Measurements from ENCODE around the gene PBOV1.

The PBOV1 gene

DNA sequence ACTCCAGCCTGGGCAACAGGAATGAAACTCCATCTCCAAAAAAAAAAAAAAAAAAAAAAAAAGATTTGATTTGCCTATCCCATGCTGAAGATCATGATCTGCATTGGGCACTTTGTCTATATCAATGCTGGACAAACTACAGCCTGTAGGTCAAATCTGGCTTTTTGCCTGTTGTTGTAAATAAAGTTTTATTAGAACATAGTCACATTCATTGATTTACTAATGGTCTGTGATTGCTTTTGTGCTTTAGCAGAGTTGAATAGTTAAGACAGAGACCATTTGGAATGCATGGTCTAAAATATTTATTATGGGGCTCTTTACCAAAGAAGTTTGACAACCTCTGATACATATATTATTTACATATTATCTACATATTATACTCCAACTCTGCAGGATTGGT, 14.0 kb downstream of the PBOV1 start:
- no peak for DNase-seq

DNA sequence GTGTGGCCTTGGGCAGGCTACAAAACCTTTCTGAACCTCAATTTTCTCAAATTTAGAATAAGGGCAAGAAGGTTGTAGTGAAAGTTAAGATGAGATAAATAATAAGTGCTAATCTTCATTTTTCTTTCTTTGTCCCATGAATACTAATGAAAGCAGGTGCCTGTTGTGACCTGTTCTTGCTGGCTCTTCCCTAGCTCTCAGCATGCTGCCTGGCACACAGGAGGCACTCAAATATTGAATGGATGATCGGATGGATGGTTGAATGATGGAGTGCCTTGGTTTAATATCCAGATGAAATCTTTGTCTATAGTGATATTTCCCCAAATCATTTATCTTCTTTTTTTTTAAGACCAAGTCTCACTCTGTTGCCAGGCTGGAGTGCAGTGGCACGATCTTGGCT, 15.0 kb downstream of the PBOV1 start:
- DNase-seq: no peak

DNA sequence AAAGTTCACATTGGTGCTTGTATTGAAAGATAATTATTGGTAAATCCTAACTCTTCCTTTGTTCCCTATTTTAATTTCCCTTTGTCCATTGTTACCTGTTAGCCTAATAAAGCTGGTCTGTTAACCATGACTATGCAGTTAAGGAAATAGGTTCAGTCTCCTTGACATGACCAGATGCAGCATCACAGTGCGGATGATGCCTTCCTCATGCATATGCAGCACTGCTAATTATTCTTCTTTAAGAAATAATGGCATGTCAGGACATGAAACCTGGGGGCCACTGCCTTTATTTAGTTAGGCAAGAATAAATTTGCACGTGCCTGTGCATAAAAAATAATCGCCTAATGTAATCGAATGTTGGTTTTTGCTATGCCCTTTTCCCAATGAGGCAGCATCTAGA, 16.5 kb downstream of the PBOV1 start:
- no peak for DNase-seq

DNA sequence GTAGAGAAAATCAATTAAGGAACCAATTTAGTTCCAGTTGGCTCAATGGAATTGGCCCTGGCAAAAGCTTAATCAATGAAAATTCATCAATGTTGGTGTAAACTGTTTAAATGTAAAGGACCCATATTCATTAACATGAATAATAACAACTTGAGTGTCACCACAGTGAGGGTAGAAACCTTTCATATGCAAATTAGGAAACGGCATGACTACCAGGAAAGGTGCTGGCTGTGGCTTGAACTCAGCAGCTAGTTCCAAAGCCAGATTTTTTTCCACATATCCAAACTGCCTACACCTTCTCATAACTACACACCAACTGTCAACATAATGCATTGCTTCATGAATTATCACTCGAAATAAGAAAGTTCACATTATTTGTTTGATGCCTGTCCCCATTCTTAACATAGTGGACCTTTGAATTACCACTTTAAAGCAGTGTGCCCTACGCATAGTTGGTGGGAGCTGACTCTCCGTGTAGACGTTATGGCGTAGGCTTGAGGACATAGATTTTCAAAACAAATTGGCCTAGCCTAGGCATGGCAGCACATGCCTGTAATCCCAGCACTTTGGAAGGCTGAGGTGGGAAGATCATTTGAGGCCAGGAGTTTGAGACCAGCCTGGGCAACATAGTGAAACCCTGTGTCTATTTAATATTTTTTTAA, 19.7 kb downstream of the PBOV1 start:
- DNase-seq: no peak

DNA sequence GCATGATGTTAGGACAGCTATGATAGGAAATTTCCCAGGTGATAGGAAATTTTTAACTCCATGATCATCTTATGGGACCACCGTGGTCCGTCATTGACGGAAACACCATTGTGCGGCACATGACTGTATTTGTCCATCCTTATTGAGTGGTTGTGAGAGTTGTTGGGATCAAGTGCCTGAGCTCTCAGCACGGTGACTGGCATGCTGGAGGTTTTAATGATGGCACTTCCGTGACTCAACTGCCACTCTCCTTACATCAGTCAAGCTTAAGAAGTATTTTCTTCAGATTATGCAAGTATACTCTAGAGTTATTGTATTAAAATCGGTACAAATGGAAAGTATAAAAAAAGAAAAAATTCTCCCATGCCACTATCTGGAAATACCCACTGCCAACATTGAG, 20.7 kb downstream of the PBOV1 start:
- DNase-seq: no peak

DNA sequence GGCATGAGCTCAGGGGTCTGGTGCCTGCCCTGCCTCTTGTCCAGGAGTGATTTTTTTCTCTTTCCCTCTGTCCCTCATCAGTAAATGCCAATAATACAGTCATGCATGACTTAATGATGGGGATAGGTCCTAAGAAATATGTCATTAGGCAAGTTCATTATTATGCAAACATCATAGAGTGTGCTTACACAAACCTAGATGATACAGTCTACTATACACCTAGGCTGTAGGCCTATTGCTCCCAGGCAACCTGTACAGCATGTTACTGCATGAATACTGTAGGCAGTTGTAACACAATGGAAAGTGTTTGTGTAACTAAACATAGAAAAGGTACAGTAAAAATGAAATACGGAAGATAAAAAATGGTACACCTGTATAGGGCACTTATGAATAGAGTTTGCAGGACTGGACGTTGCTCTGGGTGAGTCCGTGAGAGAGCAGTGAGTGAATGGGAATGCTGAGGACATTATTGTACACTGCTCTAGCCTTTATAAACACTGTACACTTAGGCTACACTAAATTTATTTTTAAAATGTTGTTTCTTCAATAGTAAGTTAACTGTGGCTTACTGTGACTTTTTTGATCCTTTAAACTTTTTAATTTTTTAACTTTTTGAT, 22.1 kb downstream of the PBOV1 start:
- DNase-seq: no peak

DNA sequence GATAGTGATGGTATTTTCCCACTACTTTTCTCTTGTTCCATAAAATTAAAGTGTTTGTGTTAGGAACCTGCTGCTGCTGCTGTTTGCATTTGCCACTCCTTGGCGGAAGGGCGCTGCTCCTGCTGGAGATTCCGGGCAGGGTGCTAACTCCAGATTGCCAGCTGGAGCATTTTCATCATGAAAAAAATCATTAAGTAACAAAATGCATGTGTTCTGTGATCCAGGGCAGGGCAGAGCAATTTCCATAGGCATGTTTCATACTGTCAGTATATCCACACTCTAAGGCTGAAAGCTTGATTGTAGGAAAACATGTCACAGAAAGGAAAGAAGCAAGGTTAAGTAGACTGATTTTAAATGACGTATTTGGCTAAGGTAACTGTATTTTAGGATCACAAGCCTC, 24.0 kb downstream of the PBOV1 start:
- no peak for DNase-seq

DNA sequence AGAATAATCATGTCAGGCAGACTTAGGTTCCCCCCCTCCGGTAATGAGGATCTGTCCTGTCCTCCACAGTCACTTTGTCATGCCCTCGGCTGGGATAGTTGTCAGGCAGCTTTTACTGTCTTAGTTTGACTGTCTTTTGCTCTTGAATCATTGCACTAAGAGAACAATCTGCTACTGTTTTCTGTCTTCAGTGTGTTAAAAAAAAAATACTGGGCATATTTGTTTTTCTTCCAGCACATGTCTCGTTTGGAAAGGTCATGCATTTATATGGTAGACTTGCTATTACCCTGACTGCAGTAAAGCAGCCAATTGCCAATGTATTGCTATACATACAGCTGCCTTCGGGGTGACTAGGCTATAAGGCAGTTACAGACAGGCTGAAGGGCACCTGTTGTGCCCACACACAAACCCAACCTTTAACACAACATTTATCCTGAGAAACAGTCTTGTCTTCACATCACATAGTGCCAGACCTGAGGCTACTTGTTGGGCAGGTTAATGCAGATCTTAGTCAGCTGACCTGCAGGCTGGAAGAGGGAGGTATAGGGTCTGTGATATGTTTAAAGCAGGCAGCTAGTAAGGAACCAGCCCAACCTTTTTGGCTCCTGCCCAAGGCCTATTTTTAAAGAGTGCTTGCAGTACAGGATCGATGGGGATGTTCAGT, 29.9 kb downstream of the PBOV1 start:
- DNase-seq: no peak

DNA sequence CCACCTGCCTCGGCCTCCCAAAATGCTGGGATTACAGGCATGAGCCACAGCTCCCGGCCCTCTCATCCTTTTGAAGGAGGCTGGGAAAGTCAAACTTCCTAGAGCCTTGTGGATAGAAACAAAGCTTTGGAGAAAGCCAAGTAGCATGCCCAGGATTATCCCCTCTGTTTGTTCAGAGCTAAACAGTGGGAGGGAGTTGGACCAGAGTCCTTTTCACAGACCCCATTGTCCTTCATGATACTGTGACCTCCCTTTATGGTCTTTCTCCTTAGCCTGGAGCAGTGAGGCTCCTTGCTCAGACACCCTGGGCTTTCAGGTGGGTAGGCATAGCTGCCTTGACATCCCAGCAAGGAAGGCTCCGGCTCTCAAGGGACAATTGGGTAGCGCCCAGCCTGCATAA, 31.1 kb downstream of the PBOV1 start:
- DNase-seq: no peak

DNA sequence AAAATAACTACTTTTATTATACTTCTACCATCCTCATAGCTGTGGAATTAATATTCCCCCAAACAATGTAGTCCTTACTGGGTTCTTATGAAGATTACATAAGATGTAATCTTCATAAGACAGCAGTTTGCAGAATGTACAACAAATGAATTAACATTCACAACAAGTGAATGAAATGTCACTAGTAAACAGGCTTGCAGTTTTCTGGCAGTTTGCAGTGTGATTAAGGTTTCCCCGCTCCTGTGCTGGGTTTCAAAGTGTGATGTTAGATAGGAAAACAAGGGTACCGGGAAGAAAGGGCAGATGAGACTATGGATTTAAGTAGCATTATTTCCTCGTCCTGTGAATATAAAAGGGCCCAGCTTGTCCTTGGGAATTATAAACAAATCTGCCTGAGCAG, 34.1 kb downstream of the PBOV1 start:
- DNase-seq: no peak

DNA sequence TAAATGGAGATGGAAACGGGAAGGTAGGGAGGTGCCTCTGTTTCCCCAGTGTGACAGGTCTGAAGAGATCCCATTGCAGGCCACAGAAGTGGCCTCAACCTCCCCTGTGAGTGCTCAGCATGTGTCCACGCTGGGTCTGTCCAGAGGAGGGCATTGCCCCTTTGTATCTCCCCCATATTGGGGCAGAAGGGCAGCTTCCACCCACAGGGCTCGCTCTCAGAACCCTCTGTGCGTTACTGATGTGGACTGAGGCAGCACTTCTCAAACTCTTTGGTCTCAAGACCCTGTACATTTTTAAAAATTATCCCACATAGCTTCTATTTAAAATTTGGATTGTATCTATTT, 34.5 kb downstream of the PBOV1 start:
- no peak for DNase-seq

DNA sequence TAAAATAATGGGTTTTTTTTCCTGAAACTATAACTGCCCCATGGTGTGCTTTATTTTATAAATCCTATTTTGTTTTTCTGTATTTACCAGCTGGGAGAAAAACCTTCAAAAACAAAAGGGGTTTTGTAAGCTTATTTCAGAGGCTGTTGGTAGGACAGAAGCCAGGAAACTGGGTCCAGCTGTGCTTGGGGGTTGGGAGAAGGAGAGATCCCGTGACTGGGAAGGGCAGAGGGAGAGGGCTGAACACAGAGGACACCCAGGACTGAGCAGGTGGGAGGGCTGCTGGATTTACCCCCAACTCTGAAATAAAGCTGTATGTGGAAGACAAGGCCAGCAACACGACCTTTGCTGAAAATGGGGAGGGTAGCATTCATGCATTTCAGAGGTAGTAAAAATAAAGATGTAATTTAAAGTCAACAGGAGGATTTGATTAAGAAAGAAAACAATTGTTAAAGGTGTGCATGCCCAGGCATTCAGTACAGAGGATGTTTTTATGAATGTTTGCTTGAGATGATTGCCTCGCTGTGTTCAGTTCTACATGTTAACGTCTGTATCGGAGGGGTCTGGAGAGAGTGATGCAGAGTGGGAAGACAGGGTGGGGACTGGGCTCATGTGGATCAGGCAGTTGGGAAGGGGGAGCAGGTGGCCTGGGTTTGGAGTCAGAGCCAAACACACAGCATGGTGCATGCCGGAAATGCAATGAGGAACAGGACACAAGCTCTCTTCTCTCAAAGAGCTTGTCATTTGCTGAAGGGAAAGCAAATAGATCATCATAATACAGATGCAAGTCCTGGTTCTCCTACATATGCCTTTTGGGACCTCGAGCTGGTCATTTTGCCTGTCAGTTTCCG, 35.1 kb downstream of the PBOV1 start:
- no peak for DNase-seq

DNA sequence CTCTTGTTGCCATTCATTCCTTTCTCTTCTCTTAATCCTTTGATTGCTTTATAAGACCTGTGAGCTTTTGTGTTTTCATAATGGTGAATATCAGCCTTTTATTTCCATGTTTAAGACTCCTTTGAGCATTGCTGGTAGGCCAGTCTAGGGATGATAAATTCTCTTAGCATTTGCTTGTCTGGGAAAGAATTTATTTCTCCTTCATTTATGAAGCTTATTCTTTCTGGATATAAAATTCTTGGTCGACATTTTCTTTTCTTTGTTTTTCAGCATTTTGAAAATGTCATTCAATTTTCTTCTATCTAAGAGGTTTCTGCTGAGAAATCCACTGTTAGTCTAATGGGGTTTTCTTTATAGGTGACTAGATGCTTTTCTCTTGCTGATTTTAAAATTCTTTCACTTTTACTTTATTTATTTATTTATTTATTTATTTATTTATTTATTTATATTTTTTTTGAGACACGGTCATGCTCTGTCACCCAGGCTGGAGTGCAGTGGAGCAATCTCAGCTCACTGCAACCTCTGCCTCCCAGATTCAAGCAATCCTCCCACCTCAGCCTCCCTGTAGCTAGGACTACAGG, 41.5 kb downstream of the PBOV1 start:
- DNase-seq: no peak

DNA sequence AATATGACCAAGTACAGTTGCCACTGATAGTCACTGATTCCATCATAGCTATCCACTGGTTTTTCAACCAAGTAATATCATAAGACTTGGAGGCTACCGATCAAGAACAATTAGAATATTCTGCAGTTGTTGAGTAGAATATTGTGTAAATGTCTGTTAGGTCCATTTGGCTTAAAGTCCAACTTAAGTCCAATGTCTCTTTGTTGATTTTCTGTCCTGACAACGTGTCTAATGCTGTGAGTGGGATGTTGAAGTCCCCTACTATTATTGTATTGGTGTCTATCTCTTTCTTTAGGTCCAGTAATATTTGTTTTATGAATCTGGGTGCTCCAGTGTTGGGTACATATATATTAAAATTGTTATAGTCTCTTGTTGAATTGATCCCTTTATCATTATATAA, 42.7 kb downstream of the PBOV1 start:
- DNase-seq: no peak
